Trophoblast cell (in vitro differentiated cells and primary cell): ENCODE measurements around the gene ERVFRD-1. TPM values are rescaled to one million over a fixed set of nuclear protein-coding genes. Genes with fewer than 3 reads are reported as not detected.

ENCODE experiments used
- DNase-seq, 2 donors: peaks; one replicate each; pipeline ENCODE4 v3.0.0-alpha.2; 2016
- H2AFZ ChIP-seq: 2 replicates; pipeline ENCODE4 v1.6.1; 2013; ENCODE audit warnings: low read length, moderate library complexity, mild to moderate bottlenecking; ENCODE audit not compliant: insufficient read depth, poor library complexity
- H2AK5ac ChIP-seq: 2 replicates; pipeline ENCODE4 v1.6.1; 2013; ENCODE audit warnings: mild to moderate bottlenecking, low read length
- H2BK120ac ChIP-seq: 2 replicates; pipeline ENCODE4 v1.6.1; 2013; ENCODE audit warnings: low read length, mild to moderate bottlenecking, moderate library complexity; ENCODE audit not compliant: insufficient read depth, poor library complexity
- H2BK12ac ChIP-seq: 2 replicates; pipeline ENCODE4 v1.6.1; 2013; ENCODE audit warnings: mild to moderate bottlenecking, low read length, moderate library complexity
- H2BK5ac ChIP-seq: 2 replicates; pipeline ENCODE4 v1.6.1; 2013; ENCODE audit warnings: low read length, low read depth, moderate library complexity, mild to moderate bottlenecking; ENCODE audit not compliant: poor library complexity
- H3K14ac ChIP-seq: 2 replicates; pipeline ENCODE4 v1.6.1; 2013; ENCODE audit warnings: mild to moderate bottlenecking, low read length
- H3K18ac ChIP-seq: 2 replicates; pipeline ENCODE4 v1.6.1; 2013; ENCODE audit warnings: mild to moderate bottlenecking, low read length
- H3K23ac ChIP-seq: 2 replicates; pipeline ENCODE4 v1.6.1; 2013; ENCODE audit warnings: low read length
- H3K27ac ChIP-seq: 2 replicates; pipeline ENCODE4 v1.5.1; 2013; ENCODE audit warnings: low read depth, mild to moderate bottlenecking, inconsistent platforms, low read length, moderate library complexity
- H3K27me3 ChIP-seq: 2 replicates; pipeline ENCODE4 v1.6.1; 2013; ENCODE audit warnings: inconsistent platforms, mild to moderate bottlenecking, low read length, moderate library complexity; ENCODE audit not compliant: insufficient read depth
- H3K36me3 ChIP-seq, 2 experiments: 1 replicate in 1 of 2; 2 replicates in 1 of 2; pipeline ENCODE4 v1.6.1; 2013; ENCODE audit warnings: low read length in 2 of 2, mild to moderate bottlenecking in 2 of 2, moderate library complexity in 1 of 2; ENCODE audit not compliant: insufficient read depth in 2 of 2, control insufficient read depth in 1 of 2
- H3K4ac ChIP-seq: 2 replicates; pipeline ENCODE4 v1.6.1; 2013; ENCODE audit warnings: low read depth, mild to moderate bottlenecking, low read length, moderate library complexity
- H3K4me1 ChIP-seq, 2 experiments: 1 replicate in 1 of 2; 2 replicates in 1 of 2; pipeline ENCODE4 v1.6.1; 2013; ENCODE audit warnings: low read length in 2 of 2, mild to moderate bottlenecking in 2 of 2, moderate library complexity in 1 of 2; ENCODE audit not compliant: insufficient read depth in 2 of 2, control insufficient read depth in 1 of 2
- H3K4me2 ChIP-seq: 2 replicates; pipeline ENCODE4 v1.6.1; 2013; ENCODE audit warnings: inconsistent platforms, mild to moderate bottlenecking, low read length, moderate library complexity
- H3K4me3 ChIP-seq: 2 replicates; pipeline ENCODE4 v1.5.1; 2013; ENCODE audit warnings: mild to moderate bottlenecking, low read depth, low read length, inconsistent platforms
- H3K79me1 ChIP-seq: one replicate; pipeline ENCODE4 v1.6.1; 2013; ENCODE audit warnings: low read length
- H3K79me2 ChIP-seq: 2 replicates; pipeline ENCODE4 v1.6.1; 2013; ENCODE audit warnings: low read length, mild to moderate bottlenecking; ENCODE audit not compliant: control insufficient read depth, insufficient read depth, poor library complexity
- H3K9ac ChIP-seq: 2 replicates; pipeline ENCODE4 v1.6.1; 2013; ENCODE audit warnings: mild to moderate bottlenecking, low read length
- H3K9me3 ChIP-seq: 2 replicates; pipeline ENCODE4 v1.6.1; 2013; ENCODE audit warnings: low read depth, mild to moderate bottlenecking, control low read depth, inconsistent platforms, low read length; ENCODE audit not compliant: insufficient read depth
- H4K12ac ChIP-seq: 2 replicates; pipeline ENCODE4 v1.6.1; 2013; ENCODE audit warnings: low read depth, mild to moderate bottlenecking, low read length, moderate library complexity
- H4K8ac ChIP-seq: 2 replicates; pipeline ENCODE4 v1.6.1; 2013; ENCODE audit warnings: low read depth, mild to moderate bottlenecking, low read length, moderate library complexity
- H4K91ac ChIP-seq: one replicate; pipeline ENCODE4 v1.6.1; 2013; ENCODE audit warnings: low read depth, mild to moderate bottlenecking, low read length, moderate library complexity
- WGBS: extraction: QIAGEN DNeasy Blood & Tissue Kit; methylation state at CpG from one replicate; pipeline ENCODE4 v1.1.7; 2013; ENCODE audit warnings: missing lambda C conversion rate; ENCODE audit not compliant: insufficient read length, insufficient coverage; ENCODE audit errors: extremely low coverage; 5-methylcytosine and 5-hydroxymethylcytosine counted together
- polyA plus RNA-seq: library from polyadenylated mRNA; stranded (reverse); fragments of 200-250 nt; gene quantifications from 2 replicates; pipeline ENCODE4 v1.2.3, GENCODE V29; 2013

The ERVFRD-1 gene, protein sequence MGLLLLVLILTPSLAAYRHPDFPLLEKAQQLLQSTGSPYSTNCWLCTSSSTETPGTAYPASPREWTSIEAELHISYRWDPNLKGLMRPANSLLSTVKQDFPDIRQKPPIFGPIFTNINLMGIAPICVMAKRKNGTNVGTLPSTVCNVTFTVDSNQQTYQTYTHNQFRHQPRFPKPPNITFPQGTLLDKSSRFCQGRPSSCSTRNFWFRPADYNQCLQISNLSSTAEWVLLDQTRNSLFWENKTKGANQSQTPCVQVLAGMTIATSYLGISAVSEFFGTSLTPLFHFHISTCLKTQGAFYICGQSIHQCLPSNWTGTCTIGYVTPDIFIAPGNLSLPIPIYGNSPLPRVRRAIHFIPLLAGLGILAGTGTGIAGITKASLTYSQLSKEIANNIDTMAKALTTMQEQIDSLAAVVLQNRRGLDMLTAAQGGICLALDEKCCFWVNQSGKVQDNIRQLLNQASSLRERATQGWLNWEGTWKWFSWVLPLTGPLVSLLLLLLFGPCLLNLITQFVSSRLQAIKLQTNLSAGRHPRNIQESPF
- 216 and 232 TPM in 2 replicates for polyA plus RNA-seq

DNA sequence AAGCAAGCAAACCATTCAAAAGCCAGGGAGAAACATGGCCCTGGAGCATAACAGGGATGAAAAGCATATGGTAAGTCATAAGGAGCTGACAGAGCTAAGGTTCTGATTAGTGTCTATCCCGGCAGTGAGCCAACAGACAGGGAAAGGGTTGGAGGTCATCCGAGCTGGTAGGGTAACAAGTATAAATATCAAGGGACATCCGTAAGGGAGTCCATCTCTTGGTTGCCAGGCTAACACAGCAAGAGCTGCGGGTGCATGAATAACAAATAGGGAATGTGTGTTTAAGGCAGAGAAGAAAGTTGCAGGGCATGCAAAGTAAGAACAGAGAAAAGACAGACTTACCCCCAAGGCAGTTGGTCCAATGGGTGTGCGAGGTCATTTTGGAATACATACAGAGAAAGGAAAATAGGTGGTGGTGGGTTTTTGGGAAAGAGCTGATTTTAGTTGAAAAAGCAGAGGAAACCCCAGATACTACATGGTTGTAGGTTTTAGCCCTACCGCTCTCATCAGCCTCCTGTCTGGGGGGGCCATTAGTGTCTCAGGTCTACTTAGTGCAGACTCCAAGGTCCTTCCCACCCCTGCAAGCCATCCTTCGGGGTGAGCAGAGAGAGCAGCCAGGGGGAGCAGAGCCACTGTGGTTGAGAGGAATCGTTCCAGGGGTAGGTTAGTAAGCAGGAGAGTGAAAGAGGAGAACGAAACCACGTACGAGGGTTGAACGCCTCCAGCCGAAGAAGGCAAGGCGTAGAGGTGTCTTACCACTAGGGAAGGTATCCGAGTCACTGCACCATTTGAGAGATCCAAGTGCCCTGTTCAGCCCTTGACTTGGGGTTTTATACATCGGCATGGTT lies at the start of gene ERVFRD-1:
Gene ERVFRD-1, minus strand, starts transcription at position 805 of the 848 bp plus-strand sequence. CDS start 6,415 bp downstream, outside the sequence.
- DNase-seq = peak; percentile 72 to 85
- no peak within 1 kb of the TSS for H3K23ac ChIP-seq
- H3K4me3 ChIP-seq = no peak within 1 kb of the TSS
- H3K14ac ChIP-seq = no peak within 1 kb of the TSS
- H3K9ac ChIP-seq = no peak within 1 kb of the TSS
- no peak within 1 kb of the TSS for H2BK120ac ChIP-seq
- H3K4ac ChIP-seq = no peak within 1 kb of the TSS
- H2BK5ac ChIP-seq = peak within 1 kb of the TSS; percentile 41
- peak within 1 kb of the TSS; percentile 28 for H3K4me2 ChIP-seq
- peaks cover 15 to 19% of the 10 kb centered on the region in 2 experiments for H3K4me1 ChIP-seq
- H3K27me3 ChIP-seq = no peaks in the 10 kb centered on the region
- H3K9me3 ChIP-seq = no peaks in the 10 kb centered on the region
- WGBS = no CpG with 5 or more reads among the region's 16 CpGs
- H4K91ac ChIP-seq = peak within 1 kb of the TSS; percentile 49
- no peak within 1 kb of the TSS for H2AK5ac ChIP-seq
- peaks cover 8% of the 10 kb centered on the region for H3K79me2 ChIP-seq
- peak within 1 kb of the TSS; percentile 14 for H3K18ac ChIP-seq
- no peak within 1 kb of the TSS for H2BK12ac ChIP-seq
- peaks cover 2% of the 10 kb centered on the region for H3K79me1 ChIP-seq
- peak within 1 kb of the TSS; percentile 62 for H3K27ac ChIP-seq
- H4K12ac ChIP-seq = no peak within 1 kb of the TSS
- peak within 1 kb of the TSS; percentile 8 for H4K8ac ChIP-seq
- no peaks in the 10 kb centered on the region for H3K36me3 ChIP-seq
- no peak within 1 kb of the TSS for H2AFZ ChIP-seq

GRCh38 chr6:11160199-11160598 lies 48.7 kb upstream of the ERVFRD-1 start:
- Histone ChIP-seq H3K9ac (no peak overlapping the region), H2BK120ac (no peak overlapping the region), H3K23ac (no peak overlapping the region), H2BK5ac (no peak overlapping the region), H3K4me2 (no peak overlapping the region), H2AK5ac (no peak overlapping the region), H2AFZ (no peak overlapping the region), H3K4me3 (no peak overlapping the region), H4K91ac (no peak overlapping the region), H3K79me2 (no peaks in the 10 kb centered on the region), H3K9me3 (no peaks in the 10 kb centered on the region), H3K14ac (no peak overlapping the region), H3K27me3 (no peaks in the 10 kb centered on the region), H4K8ac (no peak overlapping the region), H3K4ac (no peak overlapping the region), H3K27ac (no peak overlapping the region), H3K18ac (no peak overlapping the region), H3K4me1 (peaks cover 7 to 12% of the 10 kb centered on the region in 2 experiments), H3K79me1 (peaks cover 9% of the 10 kb centered on the region), H2BK12ac (no peak overlapping the region), H4K12ac (no peak overlapping the region), H3K36me3 (no peaks in the 10 kb centered on the region)
- no peak for DNase-seq
- WGBS = no CpG with 5 or more reads among the region's 1 CpG

DNA sequence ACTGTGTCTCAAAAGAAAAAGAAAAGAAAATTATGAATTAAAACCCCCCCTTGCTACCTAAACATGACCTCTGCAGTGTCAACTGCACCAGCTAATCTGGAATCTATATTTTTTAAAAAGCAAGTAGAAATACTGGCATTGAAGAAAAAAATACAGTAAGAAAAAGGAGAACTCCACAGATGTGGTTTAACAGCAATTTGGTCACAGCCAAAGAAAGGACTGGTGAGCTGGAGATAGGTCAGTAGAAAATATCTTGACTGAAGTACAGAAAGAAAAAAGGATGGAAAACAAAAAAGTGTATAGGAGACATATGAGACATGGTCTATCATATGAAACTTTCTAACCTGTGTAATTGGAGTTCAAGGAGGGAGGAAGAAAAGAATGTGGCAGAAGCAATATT lies 44.1 kb upstream of the ERVFRD-1 start:
- Histone ChIP-seq H3K79me1 (peaks cover 2% of the 10 kb centered on the region), H4K8ac (no peak overlapping the region), H4K12ac (no peak overlapping the region), H3K14ac (no peak overlapping the region), H3K36me3 (no peaks in the 10 kb centered on the region), H3K4me1 (no peaks in the 10 kb centered on the region), H2BK120ac (no peak overlapping the region), H3K23ac (no peak overlapping the region), H2BK5ac (no peak overlapping the region), H3K4ac (no peak overlapping the region), H3K27ac (no peak overlapping the region), H2AK5ac (no peak overlapping the region), H3K9me3 (no peaks in the 10 kb centered on the region), H2BK12ac (no peak overlapping the region), H3K18ac (no peak overlapping the region), H3K9ac (no peak overlapping the region), H3K79me2 (no peaks in the 10 kb centered on the region), H4K91ac (no peak overlapping the region), H2AFZ (no peak overlapping the region), H3K4me2 (no peak overlapping the region), H3K27me3 (no peaks in the 10 kb centered on the region), H3K4me3 (no peak overlapping the region)
- DNase-seq = no peak

DNA sequence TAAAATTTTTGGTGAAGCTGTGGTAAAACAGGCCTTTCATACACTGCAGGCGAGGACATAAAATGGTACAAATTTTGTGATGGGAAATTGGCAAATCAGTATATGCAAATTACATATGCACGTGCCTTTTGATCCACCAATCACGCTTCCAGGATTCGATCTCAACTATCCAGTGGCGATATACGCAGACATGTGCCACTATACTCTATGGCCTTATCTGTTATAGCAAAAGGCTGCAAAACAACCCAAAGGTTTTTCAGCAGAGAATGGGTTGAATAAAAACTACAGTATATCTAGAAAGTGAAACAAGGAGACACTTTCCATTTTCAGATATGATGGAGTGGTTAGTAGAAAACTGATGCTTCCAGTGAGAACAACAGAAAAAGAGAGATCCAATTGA lies 41.9 kb upstream of the ERVFRD-1 start:
- Histone ChIP-seq H3K4ac (no peak overlapping the region), H3K79me1 (peaks cover 2% of the 10 kb centered on the region), H3K4me1 (no peaks in the 10 kb centered on the region), H3K4me2 (no peak overlapping the region), H3K9me3 (no peaks in the 10 kb centered on the region), H2BK12ac (no peak overlapping the region), H3K4me3 (no peak overlapping the region), H4K91ac (no peak overlapping the region), H4K12ac (no peak overlapping the region), H2AK5ac (no peak overlapping the region), H3K27ac (no peak overlapping the region), H2BK120ac (no peak overlapping the region), H3K9ac (no peak overlapping the region), H2BK5ac (no peak overlapping the region), H3K36me3 (no peaks in the 10 kb centered on the region), H4K8ac (no peak overlapping the region), H2AFZ (no peak overlapping the region), H3K18ac (no peak overlapping the region), H3K27me3 (no peaks in the 10 kb centered on the region), H3K23ac (no peak overlapping the region), H3K79me2 (no peaks in the 10 kb centered on the region), H3K14ac (no peak overlapping the region)
- no peak for DNase-seq
- no CpG with 5 or more reads among the region's 6 CpGs for WGBS
